K562 (cell line): Measurements from ENCODE around the gene ZEB2. TPM values are rescaled to one million over a fixed set of nuclear protein-coding genes. Genes with fewer than 3 reads are reported as not detected.

Experiments used
- ATAC-seq: fragments of 200-7000 bp; cut with Tn5 transposase; 3 replicates; pipeline ENCODE4 v1.9.1; 2020; ENCODE audit warnings: moderate library complexity
- BruUV-seq: library from RNA; stranded (reverse); fragments of 400-500 nt; replicated peaks from 2 replicates; lab custom pipeline; 2021; lab: Mats Ljungman, UMichigan
- CTCF ChIA-PET: fragments of 300-600 bp; formaldehyde crosslinking; extraction: SDS; loops from one replicate; lab custom pipeline; 2021; ENCODE audit warnings: low intra/inter-chr PET ratio; lab: Yijun Ruan, JAX
- POLR2A ChIA-PET: fragments of 300-600, 350-650 bp; sonication (Branson Sonifier 250); formaldehyde crosslinking; extraction: SDS; loops from one replicate; lab custom pipeline; 2021; ENCODE audit warnings: antibody characterized with exemption, inconsistent platforms; lab: Yijun Ruan, JAX
- DNase-seq, 4 experiments: peaks; one replicate each; pipeline versions ENCODE4 v3.0.0 to v3.0.0-alpha.2; 2011 to 2018; ENCODE audit warnings: low spot score in 3 of 4, mixed read lengths in 3 of 4; ENCODE audit errors: extremely low read depth in 1 of 4
- FAIRE-seq: peaks from 2 replicates; lab custom pipeline; 2011; peaks lifted over from hg19 to GRCh38; lab: Jason Lieb, UNC
- H2AFZ ChIP-seq: 2 replicates; pipeline ENCODE4 v1.6.0; 2011; ENCODE audit warnings: low read depth, low read length, control low read depth, inconsistent platforms
- H3K27ac ChIP-seq: fragments of 200-600 bp; 3 replicates; pipeline ENCODE4 v1.8.0; 2011; ENCODE audit warnings: low read depth, mild to moderate bottlenecking, control low read depth, inconsistent platforms, low read length, moderate library complexity, mixed read lengths; ENCODE audit errors: extremely low read depth
- H3K27me3 ChIP-seq, 2 experiments: fragments of 300-600 bp in 1 of 2; 2 replicates in 1 of 2; 3 replicates in 1 of 2; pipeline versions ENCODE4 v1.6.0 to v1.8.0; 2011; ENCODE audit warnings: inconsistent platforms in 2 of 2, low read length in 2 of 2, mild to moderate bottlenecking in 1 of 2, mixed read lengths in 1 of 2, moderate library complexity in 1 of 2; ENCODE audit not compliant: control insufficient read depth in 2 of 2, insufficient read depth in 2 of 2
- H3K36me3 ChIP-seq: fragments of 300-600 bp; 3 replicates; pipeline ENCODE4 v1.8.0; 2011; ENCODE audit warnings: mild to moderate bottlenecking, low read length, inconsistent platforms; ENCODE audit not compliant: control insufficient read depth, insufficient read depth
- H3K4me1 ChIP-seq, 2 experiments: fragments of 200-600 bp in 1 of 2; replicated peaks in 1 of 2; 2 replicates in 1 of 2; 3 replicates in 1 of 2; pipeline versions ENCODE4 v1.5.1 to v1.8.0; 2011; ENCODE audit warnings: inconsistent platforms in 2 of 2, low read length in 2 of 2, mild to moderate bottlenecking in 1 of 2, mixed read lengths in 1 of 2, moderate library complexity in 1 of 2; ENCODE audit not compliant: control insufficient read depth in 2 of 2, insufficient read depth in 2 of 2
- H3K4me2 ChIP-seq: 2 replicates; pipeline ENCODE4 v1.6.1; 2011; ENCODE audit warnings: low read length, control low read depth, inconsistent platforms, mixed read lengths; ENCODE audit not compliant: insufficient read depth
- H3K4me3 ChIP-seq: fragments of 200-600 bp; sonication (generic), shearing (Covaris generic); 2 replicates; pipeline ENCODE4 v1.5.1; 2016; ENCODE audit warnings: control low read depth, inconsistent platforms
- H3K79me2 ChIP-seq: fragments of 200-600 bp; 3 replicates; pipeline ENCODE4 v1.8.0; 2011; ENCODE audit warnings: low read length, inconsistent platforms; ENCODE audit not compliant: control insufficient read depth, insufficient read depth
- H3K9ac ChIP-seq, 2 experiments: 2 replicates each; pipeline versions ENCODE4 v1.6.0 to v1.6.1; 2011; ENCODE audit warnings: low read depth in 2 of 2, low read length in 2 of 2, control low read depth in 1 of 2, inconsistent platforms in 1 of 2, mild to moderate bottlenecking in 1 of 2, mixed read lengths in 1 of 2; ENCODE audit not compliant: insufficient read depth in 1 of 2
- H3K9me1 ChIP-seq: one replicate; pipeline ENCODE4 v1.6.0; 2011; ENCODE audit warnings: inconsistent platforms, mild to moderate bottlenecking, low read length, moderate library complexity; ENCODE audit not compliant: control insufficient read depth, insufficient read depth
- H3K9me3 ChIP-seq: replicated peaks from 2 replicates; pipeline ENCODE4 v1.5.1; 2011; ENCODE audit warnings: low read depth, low read length, inconsistent platforms; ENCODE audit not compliant: control insufficient read depth, insufficient read depth
- H4K20me1 ChIP-seq: replicated peaks from 2 replicates; pipeline ENCODE4 v1.6.1; 2011; ENCODE audit warnings: low read length, inconsistent platforms, mixed read lengths; ENCODE audit not compliant: control insufficient read depth, insufficient read depth
- COPS2 ChIP-seq: fragments of 450-650 bp; conservative IDR thresholded peaks from 2 replicates; pipeline ENCODE4 v1.6.1; 2016; ENCODE audit warnings: mild to moderate bottlenecking, moderate library complexity
- ETV5 ChIP-seq: sonication (generic); formaldehyde crosslinking; IDR thresholded peaks from 2 replicates; pipeline ENCODE4 v1.4.0; 2020; ENCODE audit warnings: low read depth, mild to moderate bottlenecking, missing genetic modification reagents
- NCOA6 ChIP-seq: fragments of 450-650 bp; IDR thresholded peaks from 2 replicates; pipeline ENCODE4 v1.6.1; 2017; ENCODE audit warnings: mild to moderate bottlenecking
- SMAD3 ChIP-seq: fragments of 450-650 bp; formaldehyde crosslinking; conservative IDR thresholded peaks from 2 replicates; pipeline ENCODE4 v1.4.0; 2020; ENCODE audit warnings: mild to moderate bottlenecking
- SRF ChIP-seq, 2 experiments: fragments of 250-450, 450-650 bp in 1 of 2; sonication (Bioruptor Pico) in 1 of 2; sonication (generic) in 1 of 2; formaldehyde crosslinking; IDR thresholded peaks; 2 replicates each; pipeline versions ENCODE4 v1.5.0 to v1.5.1; 2020 to 2022; ENCODE audit warnings: mild to moderate bottlenecking in 1 of 2, missing genetic modification reagents in 1 of 2
- TAL1 ChIP-seq: fragments of 450-650 bp; IDR thresholded peaks from 2 replicates; pipeline ENCODE4 v1.6.1; 2016; ENCODE audit warnings: mild to moderate bottlenecking
- THRAP3 ChIP-seq: fragments of 450-650 bp; IDR thresholded peaks from 2 replicates; pipeline ENCODE4 v1.6.1; 2016; ENCODE audit warnings: mild to moderate bottlenecking, inconsistent platforms, borderline replicate concordance
- TOE1 ChIP-seq, 2 experiments: fragments of 450-650 bp in 1 of 2; sonication (generic) in 1 of 2; formaldehyde crosslinking in 1 of 2; IDR thresholded peaks; 2 replicates each; pipeline versions ENCODE4 v1.7.1 to v1.8.0; 2016 to 2022; ENCODE audit warnings: borderline replicate concordance in 2 of 2, mild to moderate bottlenecking in 2 of 2, antibody characterized with exemption in 1 of 2, inconsistent platforms in 1 of 2, low read depth in 1 of 2, missing genetic modification reagents in 1 of 2, moderate library complexity in 1 of 2
- ZNF274 ChIP-seq: IDR thresholded peaks from 2 replicates; pipeline ENCODE4 v1.6.1; 2011; ENCODE audit warnings: low read depth, mild to moderate bottlenecking, low read length, moderate library complexity, borderline replicate concordance
- ZNF316 ChIP-seq: fragments of 450-650 bp; IDR thresholded peaks from 2 replicates; pipeline ENCODE4 v1.6.1; 2016
- ZNF445 ChIP-seq: fragments of 250-450 bp; sonication (Bioruptor Pico); IDR thresholded peaks from 2 replicates; pipeline ENCODE4 v1.4.0; 2020; ENCODE audit warnings: low read depth, mild to moderate bottlenecking, moderate library complexity
- ZNF696 ChIP-seq: fragments of 250-450 bp; sonication (Bioruptor Pico); conservative IDR thresholded peaks from 2 replicates; pipeline ENCODE4 v1.4.0; 2020; ENCODE audit warnings: mild to moderate bottlenecking, moderate library complexity
- ZNF785 ChIP-seq: fragments of 250-450 bp; sonication (Bioruptor Pico); IDR thresholded peaks from 2 replicates; pipeline ENCODE4 v1.4.0; 2020; ENCODE audit warnings: mild to moderate bottlenecking
- WGBS: fragments of 100-300 bp; shearing (Covaris generic); methylation state at CpG from one replicate; pipeline ENCODE4 v1.1.6; 2016; ENCODE audit warnings: low coverage, mixed read lengths; ENCODE audit not compliant: insufficient coverage; ENCODE audit errors: missing lambda C conversion rate; 5-methylcytosine and 5-hydroxymethylcytosine counted together
- in situ Hi-C: fragments of 300-500 bp; cut with MboI; formaldehyde crosslinking; loops from 4 replicates; pipeline ENCODE4 v1.15.0; 2018; ENCODE audit warnings: inconsistent platforms, mixed read lengths
- intact Hi-C: fragments of 100-400 bp; cut with micrococcal nuclease; formaldehyde crosslinking; loops from 2 replicates; pipeline ENCODE4 v1.14.2; 2022
- polyA plus RNA-seq, 8 experiments: library from polyadenylated mRNA; depleted of rRNA in 4 of 8; stranded (reverse) in 5 of 8; unstranded in 3 of 8; fragments of >200 nt; fragmentation: Nextera tagmentation in 2 of 8; fragmentation: Illumina TruSeq in 1 of 8; extraction: Ambion mirVana in 2 of 8; extraction: Trizol in 1 of 8; gene quantifications; 2 replicates each; pipeline versions ENCODE4 v1.2.1 to v1.2.3, GENCODE V29; 2011 to 2014; ENCODE audit warnings: inconsistent platforms in 1 of 8, missing spikeins in 1 of 8
- total RNA-seq, 7 experiments: library from RNA; depleted of rRNA in 6 of 7; stranded (reverse); fragments of >200 nt in 6 of 7; fragmentation: Illumina TruSeq in 2 of 7; extraction: Trizol in 2 of 7; gene quantifications; 2 replicates each; pipeline versions ENCODE4 v1.2.1 to v1.2.3, GENCODE V29; 2011 to 2021; ENCODE audit warnings: low replicate concordance in 1 of 7
- TF ChIP-seq, protein P1 (sequence below): fragments of 250-450 bp; sonication (Bioruptor Pico); IDR thresholded peaks from 2 replicates; pipeline ENCODE4 v1.8.0; 2022; ENCODE audit warnings: moderate library complexity, mild to moderate bottlenecking, inconsistent platforms
- TF ChIP-seq, protein P2 (sequence below): sonication (generic); IDR thresholded peaks from 2 replicates; pipeline ENCODE4 v1.6.1; 2016
- TF ChIP-seq, protein P3 (sequence below): IDR thresholded peaks from 2 replicates; pipeline ENCODE4 v1.6.1; 2011; ENCODE audit not compliant: insufficient read length; ENCODE audit errors: extremely low read depth
- TF ChIP-seq, protein P4 (sequence below): fragments of 250-450 bp; sonication (Bioruptor Pico); IDR thresholded peaks from 2 replicates; pipeline ENCODE4 v1.5.0; 2021
- TF ChIP-seq, protein P5 (sequence below): fragments of 200-800 bp; sonication (Bioruptor generic); IDR thresholded peaks from 2 replicates; pipeline ENCODE4 v1.6.1; 2017; ENCODE audit warnings: missing genetic modification characterization, missing compliant biosample characterization

Gene ZEB2
- total and polyA plus RNA-seq, 9 of the 15 experiments (the other 6 are each of a cell fraction or from before 2014, with no cell fraction given) = 15.1 to 113 (median 72.3) TPM

DNA sequence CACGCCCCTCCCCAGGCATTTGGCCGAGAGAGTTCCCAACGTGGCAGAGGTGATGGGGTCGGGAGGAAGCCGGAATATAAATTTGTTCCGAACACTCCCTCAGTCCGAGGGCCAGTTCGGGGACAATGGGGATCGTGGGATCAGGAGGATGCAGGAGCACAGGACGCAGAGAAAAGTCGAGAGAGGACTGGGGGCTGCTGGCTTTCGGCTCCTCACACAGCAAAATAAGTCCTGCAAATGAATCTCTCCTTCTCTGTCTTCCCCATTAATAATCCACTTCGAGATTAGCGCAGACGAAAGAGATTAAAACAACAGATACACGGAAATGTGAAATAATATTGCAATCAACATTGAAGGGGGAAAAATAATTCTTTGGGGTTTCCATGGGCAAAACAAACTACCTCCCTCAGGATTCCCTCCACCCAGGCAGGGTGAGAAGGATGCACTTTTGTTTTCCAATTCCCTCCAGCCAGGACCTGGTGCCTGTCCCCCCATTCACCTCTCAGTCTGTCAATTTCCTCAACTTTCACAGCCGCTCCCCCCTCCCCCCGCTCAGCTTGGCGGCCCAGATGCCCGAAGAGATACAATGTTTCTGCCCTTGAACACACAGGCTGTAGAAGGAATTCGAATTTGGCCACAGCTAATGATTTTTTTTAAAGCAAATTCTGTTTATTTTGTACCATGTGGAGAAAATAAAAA, 3.1 kb upstream of the ZEB2 start:
- POLR2A ChIA-PET = interaction anchor here (1.0 to 1.4 kb wide), 3 partner anchors 12 to 513 kb away, joined by 3 to 4 read pairs (median 4); no protein-coding TSS in a partner anchor
- H4K20me1 ChIP-seq = no peaks in the 10 kb centered on the region
- intact Hi-C loops = loop anchor here (5.0 to 10.0 kb wide), 6 partner anchors 139 to 522 kb away; no protein-coding TSS in a partner anchor
- H2AFZ ChIP-seq = peak overlapping the region; percentile 82
- peak overlapping the region; percentile 84 for H3K4me2 ChIP-seq
- FAIRE-seq = peak; percentile 23
- BruUV-seq = no TSS peak
- peak overlapping the region; percentile 65 to 86 for H3K9ac ChIP-seq
- ATAC-seq = peak; percentile 13
- in situ Hi-C loops = loop anchor here (5.0 kb wide), 1 partner anchor 59 kb away; no protein-coding TSS in a partner anchor
- H3K9me3 ChIP-seq = no peaks in the 10 kb centered on the region
- peak overlapping the region; percentile 52 for H3K4me3 ChIP-seq
- CTCF ChIA-PET = no interaction called here
- 3% methylated on average over 20 of the region's 21 CpGs for whole genome bisulfite sequencing
- H3K27ac ChIP-seq = peak overlapping the region; percentile 73
- peaks cover 9 to 23% of the 10 kb centered on the region in 2 experiments for H3K4me1 ChIP-seq
- H3K79me2 ChIP-seq = peaks cover 36% of the 10 kb centered on the region
- no peaks in the 10 kb centered on the region for H3K9me1 ChIP-seq
- H3K27me3 ChIP-seq = no peaks in the 10 kb centered on the region
- no peaks in the 10 kb centered on the region; the same call in 2 of the 3 replicates for H3K36me3 ChIP-seq
- peak in 3 of 4 experiments; percentile 35 to 77 (median 64) for DNase-seq
- TF ChIP-seq NCOA6 (peak; percentile 31; the same call in 1 of the 2 replicates), ZNF316 (no peak), TAL1 (peak; percentile 38), SMAD3 (CRISPR knock-in tag) (no peak), ETV5 (no peak), SRF (CRISPR knock-in tag; IDR thresholded peaks at IDR 0.05) (no peak), THRAP3 (no peak), ZNF696 (CRISPR knock-in tag) (no peak), ZNF274 (no peak), TOE1 (IDR thresholded peaks at IDR 0.05; ENCODE audit: borderline replicate concordance) (no peak), TOE1 (CRISPR knock-in tag; IDR thresholded peaks at IDR 0.05; ENCODE audit: borderline replicate concordance, low read depth) (no peak), ZNF785 (no peak), COPS2 (no peak), ZNF445 (CRISPR knock-in tag) (no peak)
- TF ChIP-seq, protein P1, sequence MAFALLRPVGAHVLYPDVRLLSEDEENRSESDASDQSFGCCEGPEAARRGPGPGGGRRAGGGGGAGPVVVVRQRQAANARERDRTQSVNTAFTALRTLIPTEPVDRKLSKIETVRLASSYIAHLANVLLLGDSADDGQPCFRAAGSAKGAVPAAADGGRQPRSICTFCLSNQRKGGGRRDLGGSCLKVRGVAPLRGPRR = no peak
- TF ChIP-seq, protein P2, sequence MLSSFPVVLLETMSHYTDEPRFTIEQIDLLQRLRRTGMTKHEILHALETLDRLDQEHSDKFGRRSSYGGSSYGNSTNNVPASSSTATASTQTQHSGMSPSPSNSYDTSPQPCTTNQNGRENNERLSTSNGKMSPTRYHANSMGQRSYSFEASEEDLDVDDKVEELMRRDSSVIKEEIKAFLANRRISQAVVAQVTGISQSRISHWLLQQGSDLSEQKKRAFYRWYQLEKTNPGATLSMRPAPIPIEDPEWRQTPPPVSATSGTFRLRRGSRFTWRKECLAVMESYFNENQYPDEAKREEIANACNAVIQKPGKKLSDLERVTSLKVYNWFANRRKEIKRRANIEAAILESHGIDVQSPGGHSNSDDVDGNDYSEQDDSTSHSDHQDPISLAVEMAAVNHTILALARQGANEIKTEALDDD = no peak
- TF ChIP-seq, protein P3, sequence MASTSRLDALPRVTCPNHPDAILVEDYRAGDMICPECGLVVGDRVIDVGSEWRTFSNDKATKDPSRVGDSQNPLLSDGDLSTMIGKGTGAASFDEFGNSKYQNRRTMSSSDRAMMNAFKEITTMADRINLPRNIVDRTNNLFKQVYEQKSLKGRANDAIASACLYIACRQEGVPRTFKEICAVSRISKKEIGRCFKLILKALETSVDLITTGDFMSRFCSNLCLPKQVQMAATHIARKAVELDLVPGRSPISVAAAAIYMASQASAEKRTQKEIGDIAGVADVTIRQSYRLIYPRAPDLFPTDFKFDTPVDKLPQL = no peak
- TF ChIP-seq, protein P4, sequence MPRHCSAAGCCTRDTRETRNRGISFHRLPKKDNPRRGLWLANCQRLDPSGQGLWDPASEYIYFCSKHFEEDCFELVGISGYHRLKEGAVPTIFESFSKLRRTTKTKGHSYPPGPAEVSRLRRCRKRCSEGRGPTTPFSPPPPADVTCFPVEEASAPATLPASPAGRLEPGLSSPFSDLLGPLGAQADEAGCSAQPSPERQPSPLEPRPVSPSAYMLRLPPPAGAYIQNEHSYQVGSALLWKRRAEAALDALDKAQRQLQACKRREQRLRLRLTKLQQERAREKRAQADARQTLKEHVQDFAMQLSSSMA = no peak
- TF ChIP-seq, protein P5, sequence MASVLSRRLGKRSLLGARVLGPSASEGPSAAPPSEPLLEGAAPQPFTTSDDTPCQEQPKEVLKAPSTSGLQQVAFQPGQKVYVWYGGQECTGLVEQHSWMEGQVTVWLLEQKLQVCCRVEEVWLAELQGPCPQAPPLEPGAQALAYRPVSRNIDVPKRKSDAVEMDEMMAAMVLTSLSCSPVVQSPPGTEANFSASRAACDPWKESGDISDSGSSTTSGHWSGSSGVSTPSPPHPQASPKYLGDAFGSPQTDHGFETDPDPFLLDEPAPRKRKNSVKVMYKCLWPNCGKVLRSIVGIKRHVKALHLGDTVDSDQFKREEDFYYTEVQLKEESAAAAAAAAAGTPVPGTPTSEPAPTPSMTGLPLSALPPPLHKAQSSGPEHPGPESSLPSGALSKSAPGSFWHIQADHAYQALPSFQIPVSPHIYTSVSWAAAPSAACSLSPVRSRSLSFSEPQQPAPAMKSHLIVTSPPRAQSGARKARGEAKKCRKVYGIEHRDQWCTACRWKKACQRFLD (CRISPR knock-in tag) = no peak
